Measurements from ENCODE around the gene CD84.

CD84 gene

DNA sequence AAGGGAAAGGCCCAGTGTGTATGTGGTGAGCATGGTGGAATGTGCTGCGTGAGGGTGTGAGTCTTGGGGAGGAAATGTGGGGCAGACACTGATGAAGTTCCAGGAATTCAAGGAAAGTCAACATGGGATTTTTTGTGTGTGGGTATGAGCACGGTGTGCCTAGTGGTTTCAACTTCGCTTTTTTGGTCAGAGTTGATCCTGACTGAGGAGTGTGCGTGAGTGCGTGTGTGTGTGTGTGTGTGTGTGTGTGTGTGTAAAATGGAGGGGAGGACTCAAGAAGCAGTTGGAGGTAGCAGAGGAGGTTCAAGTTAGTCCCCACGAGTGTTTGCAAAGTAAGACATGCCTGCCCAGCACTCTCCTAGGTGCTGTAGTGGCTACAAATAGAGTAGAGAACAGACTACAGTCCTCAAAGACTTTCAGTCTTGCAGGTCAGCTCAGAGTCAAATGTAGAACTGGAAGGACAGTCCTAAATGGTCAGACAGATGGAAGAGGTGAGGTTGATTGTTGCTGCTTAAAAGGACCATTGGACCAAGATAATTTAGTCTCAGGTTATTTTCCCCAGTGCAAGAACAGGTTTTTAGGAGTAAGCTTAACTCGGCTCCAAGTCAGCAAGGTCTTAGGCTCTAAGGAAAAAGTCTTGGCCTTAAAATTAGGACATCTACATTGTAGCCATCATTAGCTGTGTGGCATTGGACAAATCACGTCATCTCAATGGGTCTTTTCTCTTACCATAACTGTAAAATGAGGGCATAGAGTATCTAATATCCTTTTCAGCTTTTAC lies 42.5 kb upstream of the CD84 start:
- no peak for TF ChIP-seq POLR2AphosphoS5 (IDR thresholded peaks at IDR 0.05; ENCODE audit: low read depth, low read length)
- TF ChIP-seq SIN3A (IDR thresholded peaks at IDR 0.05; ENCODE audit: borderline replicate concordance, insufficient read depth, low read length), result no peak
- TF ChIP-seq TAF1 (IDR thresholded peaks at IDR 0.05; ENCODE audit: borderline replicate concordance, insufficient read depth, low read length), result no peak
- TF ChIP-seq FOXP2 (optimal IDR thresholded peaks at IDR 0.05; ENCODE audit: borderline replicate concordance, extremely low read depth, extremely low read length, insufficient read depth), result no peak
- TF ChIP-seq, protein P1, sequence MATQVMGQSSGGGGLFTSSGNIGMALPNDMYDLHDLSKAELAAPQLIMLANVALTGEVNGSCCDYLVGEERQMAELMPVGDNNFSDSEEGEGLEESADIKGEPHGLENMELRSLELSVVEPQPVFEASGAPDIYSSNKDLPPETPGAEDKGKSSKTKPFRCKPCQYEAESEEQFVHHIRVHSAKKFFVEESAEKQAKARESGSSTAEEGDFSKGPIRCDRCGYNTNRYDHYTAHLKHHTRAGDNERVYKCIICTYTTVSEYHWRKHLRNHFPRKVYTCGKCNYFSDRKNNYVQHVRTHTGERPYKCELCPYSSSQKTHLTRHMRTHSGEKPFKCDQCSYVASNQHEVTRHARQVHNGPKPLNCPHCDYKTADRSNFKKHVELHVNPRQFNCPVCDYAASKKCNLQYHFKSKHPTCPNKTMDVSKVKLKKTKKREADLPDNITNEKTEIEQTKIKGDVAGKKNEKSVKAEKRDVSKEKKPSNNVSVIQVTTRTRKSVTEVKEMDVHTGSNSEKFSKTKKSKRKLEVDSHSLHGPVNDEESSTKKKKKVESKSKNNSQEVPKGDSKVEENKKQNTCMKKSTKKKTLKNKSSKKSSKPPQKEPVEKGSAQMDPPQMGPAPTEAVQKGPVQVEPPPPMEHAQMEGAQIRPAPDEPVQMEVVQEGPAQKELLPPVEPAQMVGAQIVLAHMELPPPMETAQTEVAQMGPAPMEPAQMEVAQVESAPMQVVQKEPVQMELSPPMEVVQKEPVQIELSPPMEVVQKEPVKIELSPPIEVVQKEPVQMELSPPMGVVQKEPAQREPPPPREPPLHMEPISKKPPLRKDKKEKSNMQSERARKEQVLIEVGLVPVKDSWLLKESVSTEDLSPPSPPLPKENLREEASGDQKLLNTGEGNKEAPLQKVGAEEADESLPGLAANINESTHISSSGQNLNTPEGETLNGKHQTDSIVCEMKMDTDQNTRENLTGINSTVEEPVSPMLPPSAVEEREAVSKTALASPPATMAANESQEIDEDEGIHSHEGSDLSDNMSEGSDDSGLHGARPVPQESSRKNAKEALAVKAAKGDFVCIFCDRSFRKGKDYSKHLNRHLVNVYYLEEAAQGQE (IDR thresholded peaks at IDR 0.05; ENCODE audit: insufficient read depth in 1 of 2, low read depth in 2 of 2, low read length in 2 of 2), result no peak

DNA sequence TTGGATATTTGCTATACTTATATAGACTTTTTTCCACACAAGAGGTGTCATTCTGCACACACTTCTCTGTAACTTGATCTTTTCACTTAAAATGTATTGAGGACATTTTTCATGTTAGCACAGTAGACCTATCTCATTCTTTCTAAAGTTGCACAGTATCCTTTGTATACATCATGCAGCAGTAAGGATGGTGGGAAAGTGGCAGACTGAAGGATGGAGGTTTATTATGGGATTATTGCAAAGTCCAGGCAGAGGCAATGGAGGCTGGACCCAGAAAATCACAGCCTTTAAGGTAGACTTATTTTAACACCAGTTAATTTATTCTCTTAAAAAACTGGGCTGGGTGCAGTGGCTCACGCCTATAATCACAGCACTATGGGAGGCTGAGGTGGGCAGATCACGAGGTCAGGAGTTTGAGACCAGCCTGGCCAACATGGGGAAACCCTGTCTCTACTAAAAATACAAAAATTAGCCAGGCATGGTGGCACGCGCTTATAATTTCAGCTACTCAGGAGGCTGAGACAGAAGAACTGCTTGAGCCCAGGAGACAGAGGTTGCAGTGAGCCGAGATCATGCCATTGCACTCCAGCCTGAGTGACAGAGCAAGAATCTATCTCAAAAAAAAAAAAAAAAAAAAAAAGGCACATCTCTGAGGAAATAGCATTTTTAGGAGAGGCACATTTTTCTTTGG lies 41.8 kb upstream of the CD84 start:
- TF ChIP-seq, protein P1 (IDR thresholded peaks at IDR 0.05; ENCODE audit: insufficient read depth in 1 of 2, low read depth in 2 of 2, low read length in 2 of 2), result no peak
- TF ChIP-seq FOXP2 (optimal IDR thresholded peaks at IDR 0.05; ENCODE audit: borderline replicate concordance, extremely low read depth, extremely low read length, insufficient read depth), result no peak
- TF ChIP-seq SIN3A (IDR thresholded peaks at IDR 0.05; ENCODE audit: borderline replicate concordance, insufficient read depth, low read length), result no peak
- no peak for TF ChIP-seq POLR2AphosphoS5 (IDR thresholded peaks at IDR 0.05; ENCODE audit: low read depth, low read length)
- no peak for TF ChIP-seq TAF1 (IDR thresholded peaks at IDR 0.05; ENCODE audit: borderline replicate concordance, insufficient read depth, low read length)

DNA sequence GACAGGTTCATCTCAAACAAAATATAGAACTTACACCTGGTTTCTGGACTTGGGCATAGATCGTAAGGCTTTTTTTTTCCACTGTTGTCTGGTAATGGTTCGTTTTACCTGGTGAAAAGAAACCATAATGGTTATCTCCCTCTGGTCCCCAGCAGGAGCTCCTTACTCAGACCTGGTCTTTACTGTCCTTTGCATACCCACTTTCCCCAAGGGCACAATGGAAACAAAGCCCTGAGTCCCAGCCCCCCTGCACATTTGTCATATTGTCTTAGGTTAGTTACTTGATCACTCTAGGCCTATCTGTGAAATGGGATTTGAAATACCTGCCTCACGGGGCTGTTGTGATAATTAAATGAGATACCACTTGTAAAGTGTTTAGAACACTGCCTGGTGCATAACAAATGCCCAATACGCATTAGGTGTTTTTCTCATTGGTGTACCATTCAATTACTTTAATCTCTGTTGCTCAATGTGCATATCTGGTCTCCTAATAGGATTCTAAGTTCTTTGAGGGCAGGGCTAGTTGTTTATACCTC lies 40.5 kb upstream of the CD84 start:
- no peak for TF ChIP-seq TAF1 (IDR thresholded peaks at IDR 0.05; ENCODE audit: borderline replicate concordance, insufficient read depth, low read length)
- no peak for TF ChIP-seq FOXP2 (optimal IDR thresholded peaks at IDR 0.05; ENCODE audit: borderline replicate concordance, extremely low read depth, extremely low read length, insufficient read depth)
- TF ChIP-seq SIN3A (IDR thresholded peaks at IDR 0.05; ENCODE audit: borderline replicate concordance, insufficient read depth, low read length), result no peak
- TF ChIP-seq, protein P1 (IDR thresholded peaks at IDR 0.05; ENCODE audit: insufficient read depth in 1 of 2, low read depth in 2 of 2, low read length in 2 of 2), result no peak

DNA sequence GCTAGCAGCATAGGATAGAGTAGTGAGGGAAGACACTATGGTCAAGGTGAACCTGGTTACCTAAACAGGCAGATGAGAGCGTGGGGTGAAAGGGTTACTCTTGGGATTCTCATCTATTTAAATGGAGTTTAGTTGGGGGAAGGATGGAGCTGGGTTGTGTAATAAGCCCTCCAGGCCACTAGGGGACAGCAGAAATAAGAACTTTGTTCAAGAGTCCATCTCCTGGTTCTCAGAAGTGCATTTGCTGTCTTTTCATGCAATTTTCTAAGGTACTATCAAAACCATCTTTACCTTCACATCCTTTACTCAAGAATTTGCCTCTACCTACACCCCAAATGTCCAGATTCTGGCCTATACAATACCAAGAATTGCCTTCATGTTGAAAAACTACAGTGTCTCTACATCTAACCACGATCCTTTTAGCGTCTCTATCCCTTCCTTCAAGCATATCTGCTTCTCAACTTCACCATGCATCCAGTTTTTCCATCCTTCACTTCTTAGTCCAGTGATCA lies 39.5 kb upstream of the CD84 start:
- TF ChIP-seq POLR2AphosphoS5 (IDR thresholded peaks at IDR 0.05; ENCODE audit: low read depth, low read length), result no peak
- TF ChIP-seq FOXP2 (optimal IDR thresholded peaks at IDR 0.05; ENCODE audit: borderline replicate concordance, extremely low read depth, extremely low read length, insufficient read depth), result no peak

DNA sequence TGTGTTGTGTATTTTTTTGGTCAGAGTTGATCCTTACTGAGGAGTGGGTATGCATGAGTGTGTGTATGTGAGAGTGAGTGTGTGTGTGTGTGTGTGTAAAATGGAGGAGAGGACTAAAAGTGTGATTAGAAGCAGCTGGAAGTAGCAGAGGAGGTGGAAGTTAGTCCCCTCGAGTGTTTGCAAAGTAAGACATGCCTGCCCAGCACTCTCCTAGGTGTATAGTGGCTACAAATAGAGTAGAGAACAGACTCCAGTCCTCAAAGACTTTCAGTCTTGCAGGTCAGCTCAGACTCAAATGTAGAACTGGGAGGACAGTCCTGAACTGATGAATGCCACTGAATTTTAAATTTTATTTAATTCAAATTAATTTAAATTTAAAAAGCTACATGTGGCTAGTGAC lies 39.0 kb upstream of the CD84 start:
- TF ChIP-seq FOXP2 (optimal IDR thresholded peaks at IDR 0.05; ENCODE audit: borderline replicate concordance, extremely low read depth, extremely low read length, insufficient read depth), result no peak
- no peak for TF ChIP-seq TAF1 (IDR thresholded peaks at IDR 0.05; ENCODE audit: borderline replicate concordance, insufficient read depth, low read length)
- TF ChIP-seq, protein P1 (IDR thresholded peaks at IDR 0.05; ENCODE audit: insufficient read depth in 1 of 2, low read depth in 2 of 2, low read length in 2 of 2), result no peak
- TF ChIP-seq SIN3A (IDR thresholded peaks at IDR 0.05; ENCODE audit: borderline replicate concordance, insufficient read depth, low read length), result no peak
- TF ChIP-seq POLR2AphosphoS5 (IDR thresholded peaks at IDR 0.05; ENCODE audit: low read depth, low read length), result no peak
